ENCODE data around the gene GDI2. TPM values are rescaled to one million over a fixed set of nuclear protein-coding genes. Genes with fewer than 3 reads are reported as not detected.

Gene GDI2
- total RNA-seq, 6 donors from 2014 or later = 77.5 to 239 (median 176) TPM

DNA sequence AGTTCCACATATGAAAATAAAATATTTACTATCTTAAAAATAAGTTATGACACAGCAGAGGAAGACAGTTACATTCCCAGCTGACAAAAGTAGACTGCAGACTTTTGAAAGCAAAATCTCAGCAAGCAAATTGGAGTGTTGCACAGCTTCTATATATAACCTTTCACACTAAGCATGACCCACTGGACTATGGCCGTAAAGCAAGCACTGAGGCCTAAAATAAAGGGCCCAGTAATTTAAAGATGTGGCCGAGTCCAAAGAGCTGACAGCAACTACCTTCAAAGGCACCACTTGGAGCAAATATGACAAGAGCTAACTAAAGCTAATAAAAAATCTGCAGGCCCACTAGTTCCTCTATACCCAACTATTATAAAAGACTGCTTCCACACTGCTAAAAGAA is 6.5 kb downstream of the GDI2 start:
- WGBS, 2 donors = 68 to 70% methylated on average over 2 of the region's 2 CpGs
- Histone ChIP-seq H3K4me3 (no peak overlapping the region), H3K27me3 (no peaks in the 10 kb centered on the region), H3K27ac (peak overlapping the region in 1 of 4 donors; percentile 16), H3K36me3 (peaks cover 0 to 12% (median 0%) of the 10 kb centered on the region in 4 donors), H3K4me1 (peaks cover 35 to 58% (median 40%) of the 10 kb centered on the region in 4 donors), H3K9me3 (no peaks in the 10 kb centered on the region)
- ATAC-seq (ENCODE audit: low FRiP score in 2 of 2) (no peak), DNase-seq (no peak)
- TF ChIP-seq EP300 (IDR thresholded peaks at IDR 0.05) (no peak), POLR2AphosphoS5 (IDR thresholded peaks at IDR 0.05) (no peak), POLR2A (IDR thresholded peaks at IDR 0.05) (no peak)
- TF ChIP-seq, protein P1, sequence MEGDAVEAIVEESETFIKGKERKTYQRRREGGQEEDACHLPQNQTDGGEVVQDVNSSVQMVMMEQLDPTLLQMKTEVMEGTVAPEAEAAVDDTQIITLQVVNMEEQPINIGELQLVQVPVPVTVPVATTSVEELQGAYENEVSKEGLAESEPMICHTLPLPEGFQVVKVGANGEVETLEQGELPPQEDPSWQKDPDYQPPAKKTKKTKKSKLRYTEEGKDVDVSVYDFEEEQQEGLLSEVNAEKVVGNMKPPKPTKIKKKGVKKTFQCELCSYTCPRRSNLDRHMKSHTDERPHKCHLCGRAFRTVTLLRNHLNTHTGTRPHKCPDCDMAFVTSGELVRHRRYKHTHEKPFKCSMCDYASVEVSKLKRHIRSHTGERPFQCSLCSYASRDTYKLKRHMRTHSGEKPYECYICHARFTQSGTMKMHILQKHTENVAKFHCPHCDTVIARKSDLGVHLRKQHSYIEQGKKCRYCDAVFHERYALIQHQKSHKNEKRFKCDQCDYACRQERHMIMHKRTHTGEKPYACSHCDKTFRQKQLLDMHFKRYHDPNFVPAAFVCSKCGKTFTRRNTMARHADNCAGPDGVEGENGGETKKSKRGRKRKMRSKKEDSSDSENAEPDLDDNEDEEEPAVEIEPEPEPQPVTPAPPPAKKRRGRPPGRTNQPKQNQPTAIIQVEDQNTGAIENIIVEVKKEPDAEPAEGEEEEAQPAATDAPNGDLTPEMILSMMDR (IDR thresholded peaks at IDR 0.05) = no peak

DNA sequence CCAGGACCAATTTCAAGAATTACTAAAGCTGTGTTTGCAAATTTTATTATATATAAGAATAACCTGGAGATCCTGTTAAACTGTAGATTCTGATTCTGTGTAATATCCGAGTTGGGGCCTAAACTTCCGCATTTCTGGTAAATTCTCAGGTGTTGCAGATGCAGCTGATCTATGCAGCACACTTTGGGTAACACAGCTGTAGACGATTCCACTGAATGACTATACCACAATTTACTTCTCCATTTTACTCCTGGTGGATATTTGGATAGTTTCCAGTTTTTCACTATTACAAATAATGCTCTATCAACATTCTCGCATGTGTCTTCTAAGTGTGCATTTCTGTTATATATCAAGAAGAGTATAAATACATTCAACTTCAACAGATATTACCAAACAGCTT is 7.5 kb downstream of the GDI2 start:
- H3K4me1 ChIP-seq = peaks cover 24 to 57% (median 30%) of the 10 kb centered on the region in 4 donors
- peaks cover 0 to 12% (median 0%) of the 10 kb centered on the region in 4 donors for H3K36me3 ChIP-seq
- no peak overlapping the region for H3K4me3 ChIP-seq
- DNase-seq (no peak), ATAC-seq (ENCODE audit: low FRiP score in 2 of 2) (no peak)
- H3K27me3 ChIP-seq = no peaks in the 10 kb centered on the region
- 75 to 89% methylated on average over 4 of the region's 4 CpGs for WGBS, 2 donors
- no peaks in the 10 kb centered on the region for H3K9me3 ChIP-seq
- TF ChIP-seq POLR2A (IDR thresholded peaks at IDR 0.05) = no peak
- TF ChIP-seq, protein P1 (IDR thresholded peaks at IDR 0.05) = no peak
- no peak for TF ChIP-seq EP300 (IDR thresholded peaks at IDR 0.05)
- no peak for TF ChIP-seq POLR2AphosphoS5 (IDR thresholded peaks at IDR 0.05)
- no peak overlapping the region for H3K27ac ChIP-seq

DNA sequence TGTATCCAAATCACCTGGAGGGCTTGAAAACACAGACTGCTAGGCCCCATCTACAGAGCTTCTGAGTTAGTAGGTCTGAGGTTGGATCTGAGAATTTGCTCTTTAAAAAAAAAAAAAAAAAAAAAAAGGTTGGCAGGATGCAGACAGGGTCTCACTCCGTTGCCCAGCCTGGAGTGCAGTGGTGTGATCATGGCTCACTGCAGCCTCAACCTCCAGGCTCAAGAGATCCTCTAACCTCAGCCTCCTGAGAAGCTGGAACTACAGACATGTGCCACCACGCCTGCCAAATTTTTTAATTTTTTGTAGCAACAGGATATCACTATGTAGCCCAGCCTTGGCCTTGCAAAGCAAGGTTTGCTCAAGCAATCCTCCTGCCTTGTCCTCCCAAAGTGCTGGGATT is 8.0 kb downstream of the GDI2 start:
- no peak overlapping the region for H3K4me3 ChIP-seq
- peaks cover 20 to 52% (median 25%) of the 10 kb centered on the region in 4 donors for H3K4me1 ChIP-seq
- DNase-seq (no peak), ATAC-seq (ENCODE audit: low FRiP score in 2 of 2) (no peak)
- TF ChIP-seq POLR2A (IDR thresholded peaks at IDR 0.05) = no peak
- no peak for TF ChIP-seq POLR2AphosphoS5 (IDR thresholded peaks at IDR 0.05)
- TF ChIP-seq, protein P1 (IDR thresholded peaks at IDR 0.05) = no peak
- no peak for TF ChIP-seq EP300 (IDR thresholded peaks at IDR 0.05)
- H3K27ac ChIP-seq = no peak overlapping the region
- 84 to 86% methylated on average over 2 of the region's 2 CpGs for WGBS, 2 donors
- H3K27me3 ChIP-seq = no peaks in the 10 kb centered on the region
- H3K9me3 ChIP-seq = no peaks in the 10 kb centered on the region
- H3K36me3 ChIP-seq = peaks cover 0 to 15% (median under 1%) of the 10 kb centered on the region in 4 donors

DNA sequence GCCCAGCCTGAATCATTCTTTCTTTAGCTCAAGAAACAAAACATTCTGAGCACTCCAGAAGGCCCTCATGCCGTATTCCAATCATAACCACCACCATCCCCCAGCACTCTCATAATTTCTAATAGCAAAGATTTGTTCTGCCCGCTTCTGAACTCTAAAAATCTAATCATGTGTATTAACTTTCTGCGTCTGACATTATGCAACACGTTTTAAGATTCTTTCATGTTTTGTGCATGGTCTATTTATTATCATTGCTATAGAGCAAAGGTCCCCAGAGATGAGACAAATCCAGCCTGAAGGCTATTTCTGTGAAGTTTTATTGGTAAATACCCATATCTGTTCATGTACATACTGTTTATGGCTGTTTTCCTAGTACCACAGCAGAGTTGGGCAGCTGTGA is 8.8 kb downstream of the GDI2 start:
- TF ChIP-seq EP300 (IDR thresholded peaks at IDR 0.05) = no peak
- TF ChIP-seq POLR2A (IDR thresholded peaks at IDR 0.05) = no peak
- TF ChIP-seq POLR2AphosphoS5 (IDR thresholded peaks at IDR 0.05) = no peak
- TF ChIP-seq, protein P1 (IDR thresholded peaks at IDR 0.05) = no peak
- Histone ChIP-seq H3K27ac (no peak overlapping the region), H3K36me3 (peaks cover under 1 to 24% (median 7%) of the 10 kb centered on the region in 4 donors), H3K9me3 (no peaks in the 10 kb centered on the region), H3K27me3 (no peaks in the 10 kb centered on the region), H3K4me3 (no peak overlapping the region), H3K4me1 (peaks cover 11 to 43% (median 16%) of the 10 kb centered on the region in 4 donors)
- no peak for DNase-seq
- ATAC-seq (ENCODE audit: low FRiP score in 2 of 2) = no peak
- 86 to 92% methylated on average over 4 of the region's 4 CpGs for whole genome bisulfite sequencing, 2 donors

DNA sequence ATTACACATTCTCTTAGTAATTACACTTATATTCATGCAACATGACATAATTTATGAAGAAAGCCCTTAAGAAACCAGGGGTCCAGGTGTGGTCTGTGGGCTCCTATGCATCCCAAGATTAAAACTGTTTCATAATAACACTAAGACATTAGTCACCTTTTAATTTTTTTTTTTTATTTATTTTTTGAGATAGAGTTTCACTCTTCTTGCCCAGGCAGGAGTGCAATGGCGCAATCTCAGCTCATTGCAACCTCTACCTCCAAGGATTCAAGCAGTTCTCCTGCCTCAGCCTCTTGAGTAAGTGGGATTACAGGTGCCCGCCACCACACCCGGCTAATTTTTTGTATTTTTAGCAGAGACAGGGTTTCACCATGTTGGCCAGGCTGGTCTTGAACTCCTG is 12.5 kb downstream of the GDI2 start:
- H3K9me3 ChIP-seq = no peaks in the 10 kb centered on the region
- no peak for DNase-seq
- H3K27ac ChIP-seq = no peak overlapping the region
- peaks cover 0 to 16% (median 4%) of the 10 kb centered on the region in 4 donors for H3K4me1 ChIP-seq
- no peak overlapping the region for H3K4me3 ChIP-seq
- ATAC-seq (ENCODE audit: low FRiP score in 2 of 2) = no peak
- TF ChIP-seq EP300 (IDR thresholded peaks at IDR 0.05) (no peak), POLR2AphosphoS5 (IDR thresholded peaks at IDR 0.05) (no peak), POLR2A (IDR thresholded peaks at IDR 0.05) (no peak)
- TF ChIP-seq, protein P1 (IDR thresholded peaks at IDR 0.05) = no peak
- 86 to 99% methylated on average over 3 of the region's 3 CpGs for WGBS, 2 donors
- H3K27me3 ChIP-seq = no peaks in the 10 kb centered on the region
- peaks cover 6 to 57% (median 28%) of the 10 kb centered on the region in 4 donors for H3K36me3 ChIP-seq

Measured in upper lobe of left lung (tissue), 6 donors.